ENCODE measurements around the gene P2RX7.

DNA sequence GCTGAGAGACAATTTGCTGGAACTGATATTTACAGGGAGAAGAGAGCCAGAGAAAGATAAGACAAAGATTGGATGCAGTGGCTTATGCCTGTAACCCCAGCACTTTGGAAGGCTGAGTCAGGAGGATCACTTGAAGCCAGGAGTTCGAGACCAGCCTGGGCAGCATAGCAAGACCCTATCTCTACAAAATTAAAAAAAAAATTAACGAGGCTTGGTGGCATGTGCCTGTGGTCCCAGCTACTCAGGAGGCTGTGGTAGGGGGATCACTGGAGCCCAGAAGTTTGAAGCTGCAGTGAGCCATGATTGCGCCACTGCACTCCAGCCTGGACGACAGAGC is 2.9 kb upstream of the P2RX7 start:
- no peak for TF ChIP-seq POLR2AphosphoS5 (IDR thresholded peaks at IDR 0.05; ENCODE audit: borderline replicate concordance, low read depth, low read length)
- TF ChIP-seq EZH2 (IDR thresholded peaks at IDR 0.05) = no peak
